ES-I3 (cell line): ENCODE results near the gene HOXA2.

ENCODE experiments used
- H3K36me3 ChIP-seq: 2 replicates; pipeline ENCODE4 v1.6.1; 2013; ENCODE audit warnings: mild to moderate bottlenecking, low read length, control low read depth, moderate library complexity; ENCODE audit not compliant: insufficient read depth
- H3K4me1 ChIP-seq: 2 replicates; pipeline ENCODE4 v1.6.1; 2013; ENCODE audit warnings: mild to moderate bottlenecking, control low read depth, low read length; ENCODE audit not compliant: insufficient read depth
- H3K9ac ChIP-seq: 2 replicates; pipeline ENCODE4 v1.6.1; 2013; ENCODE audit warnings: low read depth, mild to moderate bottlenecking, low read length, moderate library complexity
- H3K9me3 ChIP-seq: 2 replicates; pipeline ENCODE4 v1.6.1; 2013; ENCODE audit warnings: mild to moderate bottlenecking, low read length, moderate library complexity; ENCODE audit not compliant: control insufficient read depth, insufficient read depth

Gene HOXA2

GRCh38 chr7:27079234-27079975 lies 23.1 kb downstream of the HOXA2 start:
- peaks cover 12% of the 10 kb centered on the region for H3K4me1 ChIP-seq
- no peak overlapping the region for H3K9ac ChIP-seq

GRCh38 chr7:27078616-27079233 lies 23.8 kb downstream of the HOXA2 start:
- Histone ChIP-seq H3K9ac (no peak overlapping the region), H3K4me1 (peaks cover 12% of the 10 kb centered on the region), H3K36me3 (no peaks in the 10 kb centered on the region), H3K9me3 (no peaks in the 10 kb centered on the region)

More at GRCh38 chr7:27079234-27079975, 23.1 kb downstream of the HOXA2 start:
- H3K36me3 ChIP-seq = no peaks in the 10 kb centered on the region
- H3K9me3 ChIP-seq = no peaks in the 10 kb centered on the region

- Histone ChIP-seq H3K9ac (no peak overlapping the region), H3K9me3 (no peaks in the 10 kb centered on the region), H3K4me1 (no peaks in the 10 kb centered on the region), H3K36me3 (no peaks in the 10 kb centered on the region)
Measured at GRCh38 chr7:27073076-27073475, 29.4 kb downstream of the HOXA2 start.

GRCh38 chr7:27071622-27072390 lies 30.7 kb downstream of the HOXA2 start:
- Histone ChIP-seq H3K4me1 (no peaks in the 10 kb centered on the region), H3K9me3 (no peaks in the 10 kb centered on the region), H3K36me3 (no peaks in the 10 kb centered on the region), H3K9ac (no peak overlapping the region)

GRCh38 chr7:27068259-27068658 lies 34.2 kb downstream of the HOXA2 start:
- H3K36me3 ChIP-seq = no peaks in the 10 kb centered on the region
- H3K9ac ChIP-seq = no peak overlapping the region
- no peaks in the 10 kb centered on the region for H3K4me1 ChIP-seq
- H3K9me3 ChIP-seq = no peaks in the 10 kb centered on the region

- H3K4me1 ChIP-seq = no peaks in the 10 kb centered on the region
- no peak overlapping the region for H3K9ac ChIP-seq
- no peaks in the 10 kb centered on the region for H3K36me3 ChIP-seq
- H3K9me3 ChIP-seq = no peaks in the 10 kb centered on the region
Measured at GRCh38 chr7:27066148-27066547, 36.3 kb downstream of the HOXA2 start.

- Histone ChIP-seq H3K4me1 (no peaks in the 10 kb centered on the region), H3K9ac (no peak overlapping the region), H3K36me3 (no peaks in the 10 kb centered on the region), H3K9me3 (no peaks in the 10 kb centered on the region)
Measured at GRCh38 chr7:27065709-27066108, 36.8 kb downstream of the HOXA2 start.

- Histone ChIP-seq H3K36me3 (no peaks in the 10 kb centered on the region), H3K9ac (no peak overlapping the region), H3K4me1 (no peaks in the 10 kb centered on the region), H3K9me3 (no peaks in the 10 kb centered on the region)
Measured at GRCh38 chr7:27064661-27065060, 37.8 kb downstream of the HOXA2 start.

GRCh38 chr7:27064159-27064558 lies 38.3 kb downstream of the HOXA2 start:
- Histone ChIP-seq H3K4me1 (no peaks in the 10 kb centered on the region), H3K9ac (no peak overlapping the region), H3K9me3 (no peaks in the 10 kb centered on the region), H3K36me3 (no peaks in the 10 kb centered on the region)

- no peaks in the 10 kb centered on the region for H3K36me3 ChIP-seq
- H3K4me1 ChIP-seq = no peaks in the 10 kb centered on the region
- no peaks in the 10 kb centered on the region for H3K9me3 ChIP-seq
- no peak overlapping the region for H3K9ac ChIP-seq
Measured at GRCh38 chr7:27062946-27063345, 39.5 kb downstream of the HOXA2 start.

GRCh38 chr7:27053153-27053552 lies 49.3 kb downstream of the HOXA2 start:
- Histone ChIP-seq H3K9ac (no peak overlapping the region), H3K4me1 (peaks cover 8% of the 10 kb centered on the region), H3K9me3 (no peaks in the 10 kb centered on the region)

GRCh38 chr7:27051451-27051850 lies 51.0 kb downstream of the HOXA2 start:
- H3K9ac ChIP-seq = no peak overlapping the region
- no peaks in the 10 kb centered on the region for H3K9me3 ChIP-seq
- peaks cover 8% of the 10 kb centered on the region for H3K4me1 ChIP-seq
- H3K36me3 ChIP-seq = no peaks in the 10 kb centered on the region

More at GRCh38 chr7:27053153-27053552, 49.3 kb downstream of the HOXA2 start:
- H3K36me3 ChIP-seq = no peaks in the 10 kb centered on the region
